GM21723 (cell line): ENCODE results near the gene CAMK4.
"Not testable (repeated sequence)": the region's sequence is repeated elsewhere in the genome, so short reads cannot be mapped to it uniquely, and the experiment has no call there.

Source experiments
- ATAC-seq: cut with Tn5 transposase; IDR thresholded peaks from one replicate; pipeline ENCODE4 v1.9.1; 2021; ENCODE audit warnings: mild to moderate bottlenecking, moderate library complexity; ENCODE audit not compliant: unreplicated experiment

The CAMK4 gene

DNA sequence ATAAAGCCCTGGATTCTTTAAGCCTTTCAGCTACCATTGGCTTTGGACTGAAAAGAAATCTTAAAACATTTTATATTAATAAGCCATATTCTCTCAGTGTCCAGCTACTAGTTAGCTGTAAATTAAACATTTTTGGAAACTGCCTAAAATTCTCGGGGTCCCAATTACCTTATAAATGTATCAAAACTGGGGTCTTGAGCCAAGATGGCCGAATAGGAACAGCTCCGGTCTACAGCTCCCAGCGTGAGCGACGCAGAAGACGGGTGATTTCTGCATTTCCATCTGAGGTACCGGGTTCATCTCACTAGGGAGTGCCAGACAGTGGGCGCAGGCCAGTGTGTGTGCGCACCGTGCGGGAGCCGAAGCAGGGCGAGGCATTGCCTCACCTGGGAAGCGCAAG is 77.9 kb downstream of the CAMK4 start:
- ATAC-seq: not testable (repeated sequence)

DNA sequence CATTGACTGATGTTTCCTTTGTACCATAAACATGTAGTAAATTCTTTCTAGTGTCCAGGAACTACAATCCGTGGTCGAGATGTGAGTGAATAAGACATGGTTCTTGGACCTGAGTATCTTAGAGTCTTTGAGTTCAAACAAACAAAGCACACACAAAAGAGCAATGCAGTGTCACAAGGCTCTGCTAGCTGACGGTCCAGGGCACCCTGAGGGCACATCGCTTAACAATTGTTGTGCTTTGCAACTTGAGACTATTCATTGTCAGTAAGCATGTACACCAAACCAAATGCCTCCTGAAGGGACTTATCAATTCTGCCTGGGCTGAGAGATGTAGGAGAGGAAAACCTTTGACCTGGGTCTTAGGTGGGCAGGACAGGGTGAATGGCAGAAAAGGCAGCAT is 84.8 kb downstream of the CAMK4 start:
- no peak for ATAC-seq

- no peak for ATAC-seq
Measured at GRCh38 chr5:111309384-111309783, 85.2 kb downstream of the CAMK4 start.

DNA sequence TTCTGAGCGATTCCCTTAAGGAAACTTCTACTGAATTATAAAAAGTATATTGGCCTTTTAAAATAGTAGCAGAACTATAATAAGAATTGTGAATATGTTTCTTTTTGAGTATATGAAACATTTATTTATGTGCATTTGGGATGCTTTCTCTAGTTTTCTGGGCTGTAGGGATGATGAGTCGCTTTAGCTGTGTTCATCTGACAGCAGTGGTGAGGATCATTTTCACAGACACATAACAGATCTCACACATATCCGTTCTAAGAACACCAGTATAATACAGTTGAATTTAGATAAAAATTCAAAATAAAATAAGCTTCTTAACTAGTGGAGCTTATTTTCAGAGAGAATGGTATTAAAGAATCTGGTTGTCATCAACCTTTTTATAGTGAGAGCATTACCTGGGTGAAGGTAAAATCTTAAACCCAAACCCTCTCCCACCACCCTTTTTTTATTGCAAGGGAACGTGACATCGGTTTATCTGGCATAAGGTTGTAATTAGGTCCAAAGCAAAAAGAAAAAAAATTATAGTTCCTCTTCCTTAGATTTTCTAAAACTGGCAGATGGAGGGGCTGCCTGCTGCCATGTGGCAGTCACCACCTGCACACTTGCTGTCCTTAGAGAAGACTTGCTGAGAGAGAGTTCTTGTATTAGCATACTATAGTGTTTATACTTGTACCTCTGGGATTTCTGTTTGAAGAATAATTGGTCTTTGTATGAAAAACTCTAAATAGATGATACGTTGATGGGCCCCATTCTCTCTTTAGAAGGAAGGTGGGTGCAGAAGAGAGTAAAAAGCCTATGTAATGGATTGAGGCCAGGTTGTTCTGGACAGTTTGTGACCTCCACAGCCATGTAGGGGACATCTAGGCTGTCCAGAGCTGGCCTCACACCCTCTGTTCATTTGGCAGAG is 86.8 kb downstream of the CAMK4 start:
- ATAC-seq: no peak

- no peak for ATAC-seq
Measured at GRCh38 chr5:111311666-111312065, 87.5 kb downstream of the CAMK4 start.

DNA sequence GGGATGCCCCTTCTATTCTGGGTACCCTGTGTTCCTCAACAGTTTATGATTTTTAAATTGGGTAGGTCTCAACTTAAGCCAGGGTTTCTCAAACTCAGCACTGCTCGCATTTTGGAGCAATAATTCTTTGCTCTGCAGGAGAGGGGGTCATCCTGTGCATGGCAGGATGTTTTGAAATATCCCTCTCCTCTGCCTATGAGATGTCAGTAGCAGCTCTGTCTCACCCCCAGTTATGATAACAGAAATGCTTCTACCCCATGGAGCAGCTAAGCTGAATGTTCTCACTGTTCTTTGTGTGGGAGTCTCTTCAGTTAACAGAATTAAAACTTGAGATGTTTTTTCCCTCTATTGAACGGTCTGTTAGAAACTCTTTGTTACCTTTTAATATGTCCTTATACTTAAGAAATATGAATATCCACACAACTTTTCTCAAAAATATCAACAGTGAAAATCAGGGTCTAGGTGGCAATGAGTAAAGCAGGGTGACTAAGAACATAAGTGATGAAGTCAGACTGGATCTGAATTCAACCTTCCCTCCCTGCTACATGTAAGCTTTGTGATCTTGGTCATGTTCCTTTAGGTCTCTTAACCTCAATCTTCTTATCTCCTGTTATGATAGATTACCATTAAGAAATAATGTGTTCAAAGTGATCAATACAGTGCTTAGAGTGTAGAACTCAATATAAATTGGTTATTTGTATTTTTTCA is 89.0 kb downstream of the CAMK4 start:
- peak; percentile 54 for ATAC-seq

DNA sequence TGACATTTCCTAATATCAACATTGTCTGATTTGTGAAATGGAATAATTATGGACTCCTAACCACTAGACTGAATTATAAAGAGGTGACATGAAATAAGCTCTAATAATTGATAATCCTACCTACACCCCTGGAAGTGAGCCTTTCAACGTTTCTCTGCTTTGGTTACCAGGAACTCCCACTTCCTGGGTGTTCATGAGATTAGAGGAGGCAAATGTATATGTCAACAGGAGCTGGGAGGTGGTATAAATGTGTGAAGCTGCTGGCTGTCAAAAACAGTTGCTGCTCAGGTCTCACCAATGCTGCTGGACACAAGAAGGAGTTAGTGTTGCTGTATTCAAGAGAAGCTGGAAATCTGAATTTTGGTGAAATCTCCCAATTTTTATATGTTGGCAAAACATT is 96.8 kb downstream of the CAMK4 start:
- no peak for ATAC-seq

GRCh38 chr5:111321376-111321775 is 97.2 kb downstream of the CAMK4 start:
- no peak for ATAC-seq

DNA sequence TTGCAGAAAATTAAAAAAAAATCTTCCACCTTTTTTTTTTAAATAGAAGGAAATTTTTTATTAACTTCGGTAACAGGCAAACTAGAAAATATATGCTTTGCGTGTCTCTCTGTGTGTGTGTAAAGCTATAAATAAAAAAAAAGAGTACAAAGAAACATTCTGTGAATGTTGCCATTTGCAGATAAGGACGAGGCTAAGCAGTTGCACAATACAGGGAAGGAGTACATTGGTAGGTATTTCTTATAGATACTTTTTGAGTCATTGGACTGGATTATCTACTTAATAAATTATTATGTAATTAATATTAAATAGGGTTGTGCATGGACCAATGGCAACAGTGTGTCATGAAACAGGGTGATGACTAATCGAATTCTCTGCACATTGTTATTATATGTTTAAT is 102.4 kb downstream of the CAMK4 start:
- ATAC-seq: no peak

- no peak for ATAC-seq
Measured at GRCh38 chr5:111337133-111337532, 112.9 kb downstream of the CAMK4 start.

DNA sequence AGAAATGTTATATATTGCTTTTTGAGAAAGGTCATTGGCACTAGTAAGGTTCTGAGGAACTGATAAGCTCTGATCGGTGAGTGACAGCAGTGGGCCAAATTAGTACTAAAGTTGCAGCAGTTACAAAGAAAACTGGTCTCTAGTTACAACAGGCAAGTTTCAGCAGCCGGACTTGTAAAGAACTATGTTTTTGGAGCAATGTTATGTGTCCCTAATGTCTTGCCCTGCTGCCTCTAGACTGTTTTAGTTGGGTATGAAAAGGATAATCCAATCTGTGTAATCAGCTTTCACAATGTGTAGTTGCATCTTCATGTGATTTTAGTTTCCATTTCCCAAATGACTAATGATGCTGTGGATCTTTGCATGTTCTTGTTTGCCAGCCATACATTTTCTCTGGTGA is 113.5 kb downstream of the CAMK4 start:
- ATAC-seq: peak; percentile 68

DNA sequence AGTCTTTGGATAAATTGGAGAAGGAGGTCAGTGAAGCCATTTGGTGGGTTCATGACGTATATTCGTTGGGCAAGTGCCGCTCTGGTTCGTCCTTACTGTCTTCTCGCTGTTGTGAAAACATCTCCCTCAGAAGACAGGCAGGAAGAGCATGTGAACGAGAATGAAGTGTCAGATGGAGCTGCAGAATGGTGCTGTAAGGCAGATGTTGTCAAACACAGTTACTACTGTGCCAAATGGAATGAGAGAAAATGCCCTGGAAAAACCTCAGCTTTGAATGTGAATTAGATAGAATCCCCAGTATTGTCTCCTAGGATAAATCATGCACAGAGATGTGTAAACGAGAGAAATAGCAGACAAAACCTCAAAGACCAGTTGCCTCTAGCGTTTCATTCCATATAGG is 121.5 kb downstream of the CAMK4 start:
- ATAC-seq: no peak

DNA sequence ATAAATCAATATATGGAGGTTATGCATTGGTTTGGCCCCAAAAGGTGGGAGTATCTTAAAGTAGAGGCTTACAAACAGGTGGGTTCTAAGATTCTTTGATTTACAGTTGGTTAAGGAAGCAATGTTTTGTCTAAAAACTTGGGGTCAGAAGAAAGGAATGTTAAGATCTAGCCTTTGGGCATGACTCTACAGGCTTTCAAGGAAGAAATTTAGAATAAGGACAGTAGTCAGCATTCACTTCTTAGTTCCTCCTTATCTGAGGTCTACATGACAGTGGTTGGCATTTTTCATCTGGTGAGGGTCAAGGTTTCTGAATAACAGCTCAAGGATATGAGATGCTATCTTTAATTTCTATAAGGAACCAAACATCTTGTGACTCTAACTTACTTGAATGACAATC is 122.8 kb downstream of the CAMK4 start:
- ATAC-seq: no peak

- ATAC-seq: no peak
Measured at GRCh38 chr5:111348661-111349329, 124.6 kb downstream of the CAMK4 start.

DNA sequence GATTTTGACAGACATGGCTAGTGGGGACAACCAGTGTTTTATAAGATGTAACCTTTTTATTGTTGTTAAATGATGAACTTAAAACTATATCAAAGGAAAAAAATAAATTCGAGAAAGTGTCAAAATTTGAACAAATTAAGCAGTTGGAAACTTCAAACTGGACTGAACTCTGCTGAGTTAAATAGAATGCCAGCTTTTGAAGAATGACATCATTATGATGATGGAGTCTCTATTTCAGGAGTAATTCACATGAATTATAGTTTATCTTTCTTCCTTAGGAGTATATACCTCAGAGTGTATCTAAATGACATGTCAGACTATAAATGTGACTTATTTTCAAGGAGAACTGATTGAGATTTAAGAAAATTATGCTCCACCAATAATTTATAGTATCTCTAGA is 125.2 kb downstream of the CAMK4 start:
- ATAC-seq: no peak

GRCh38 chr5:111353035-111353434 is 128.9 kb downstream of the CAMK4 start:
- ATAC-seq: no peak

DNA sequence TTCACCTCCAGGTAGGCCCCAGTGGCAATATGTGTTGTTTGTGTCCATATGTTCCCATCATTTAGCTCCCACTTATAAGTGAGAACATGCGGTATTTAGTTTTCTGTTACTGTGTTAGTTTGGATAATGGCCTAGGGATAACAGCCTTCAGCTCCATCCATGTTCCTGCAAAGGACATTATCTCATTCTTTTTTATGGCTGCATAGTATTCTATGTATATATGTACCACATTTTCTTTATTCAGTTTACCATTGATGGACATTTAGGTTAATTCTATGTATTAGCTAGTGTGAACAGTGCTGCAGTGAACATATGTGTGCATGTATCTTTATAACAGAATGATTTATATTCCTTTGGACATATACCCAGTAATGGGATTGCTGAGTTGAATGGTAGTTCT is 134.5 kb downstream of the CAMK4 start:
- not testable (repeated sequence) for ATAC-seq

- ATAC-seq: no peak
Measured at GRCh38 chr5:111360173-111360572, 136.0 kb downstream of the CAMK4 start.

DNA sequence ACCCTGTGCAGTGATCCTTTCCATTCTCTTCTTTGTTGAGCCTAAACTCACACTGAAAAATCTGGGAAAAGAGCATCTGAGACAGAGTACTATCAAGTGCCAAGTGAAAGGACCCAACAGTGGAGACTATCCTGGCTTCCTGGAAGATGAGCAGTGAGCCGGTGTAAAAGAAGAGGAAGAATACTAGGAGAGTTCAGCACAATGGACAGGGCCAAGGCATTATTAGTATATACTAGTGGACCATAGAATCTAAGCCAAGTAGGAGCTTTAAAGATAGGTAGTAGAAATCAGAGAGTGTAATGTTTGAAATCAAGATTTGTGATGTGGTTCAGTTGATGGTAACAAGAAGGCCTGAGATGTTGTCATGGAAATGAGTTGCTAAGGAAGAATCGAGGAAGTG is 140.8 kb downstream of the CAMK4 start:
- ATAC-seq: no peak

DNA sequence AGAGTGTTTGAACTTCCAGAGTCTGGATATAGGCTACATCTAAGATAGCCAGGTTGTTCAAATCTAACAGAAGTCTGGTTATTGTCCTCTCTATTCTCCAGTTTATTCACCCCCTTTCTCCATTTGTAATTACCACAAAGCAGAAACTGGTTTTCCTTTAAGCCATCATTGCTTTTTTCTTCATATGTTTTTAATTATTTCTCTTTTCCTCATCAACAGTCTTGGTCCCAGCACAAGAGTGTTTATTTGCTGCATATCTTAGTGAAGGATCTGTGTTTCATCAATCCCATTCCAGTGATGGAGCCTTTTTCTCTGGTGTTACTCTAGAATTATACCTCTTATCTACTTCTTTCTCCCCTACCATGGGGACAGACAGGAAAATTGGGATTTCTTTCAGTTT is 142.2 kb downstream of the CAMK4 start:
- no peak for ATAC-seq

DNA sequence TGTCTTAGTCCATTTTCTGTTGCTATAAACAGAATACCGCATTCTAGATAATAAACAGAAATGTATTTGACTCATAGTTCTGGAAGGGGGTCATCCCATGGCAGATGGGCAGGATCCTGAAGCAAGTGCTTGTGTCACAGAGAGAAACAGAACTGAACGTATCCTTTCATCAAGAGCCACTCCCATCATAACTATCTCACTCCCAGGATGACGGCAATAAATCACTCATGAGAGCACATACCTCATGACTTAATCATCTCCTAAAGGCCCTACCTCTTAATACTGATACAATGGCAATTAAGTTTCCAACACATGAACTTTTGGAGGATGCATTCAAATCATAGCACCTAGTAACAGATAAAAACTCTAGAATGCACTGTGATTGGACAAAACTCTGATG is 142.9 kb downstream of the CAMK4 start:
- no peak for ATAC-seq

GRCh38 chr5:111372799-111373198 is 148.6 kb downstream of the CAMK4 start:
- ATAC-seq: no peak
